Measurements from ENCODE around the gene GALNS. TPM values are rescaled to one million over a fixed set of nuclear protein-coding genes. Genes with fewer than 3 reads are reported as not detected.
A peak's percentile ranks its signal among the peaks of the same experiment; 100 is the strongest.

Gene GALNS
- total and polyA plus RNA-seq, 2 donors (not counting 1 experiment from before 2014, with no cell fraction given): 10.6 to 29.6 TPM

- no peak overlapping the region for H3K4me3 ChIP-seq (replicated peaks in 1 of 4; ENCODE audit: control extremely low read depth in 1 of 4, insufficient read depth in 1 of 4, low read depth in 3 of 4, low read length in 4 of 4)
- H3K27me3 ChIP-seq (ENCODE audit: control insufficient read depth, insufficient read depth, low read length): peaks cover 7% of the 10 kb centered on the region
- H3K4me2 ChIP-seq (ENCODE audit: extremely low read depth, insufficient read depth, low read length): no peak overlapping the region
- H3K4me1 ChIP-seq (ENCODE audit: control insufficient read depth, extremely low read depth, insufficient read depth, low read length): no peaks in the 10 kb centered on the region
- DNase-seq (ENCODE audit: low read depth in 2 of 2): no peak
- H4K20me1 ChIP-seq (ENCODE audit: control insufficient read depth, extremely low read depth, insufficient read depth, low read length): no peaks in the 10 kb centered on the region
- H3K9me3 ChIP-seq (ENCODE audit: control insufficient read depth, insufficient read depth, low read depth, low read length): no peaks in the 10 kb centered on the region
- no peak for TF ChIP-seq CTCF (conservative IDR thresholded peaks at IDR 0.05 in 1 of 2, IDR thresholded peaks at IDR 0.05 in 1 of 2; ENCODE audit: low read depth in 1 of 2, low read length in 2 of 2)
- TF ChIP-seq EZH2 (IDR thresholded peaks at IDR 0.05; ENCODE audit: low read length, missing control alignments): no peak
- no peak overlapping the region for H3K27ac ChIP-seq (ENCODE audit: insufficient read depth, low read length)
- no peaks in the 10 kb centered on the region for H3K36me3 ChIP-seq (ENCODE audit: control insufficient read depth, insufficient read depth, low read length)
- no peak overlapping the region for H3K9ac ChIP-seq (ENCODE audit: insufficient read depth, low read length)
- no peaks in the 10 kb centered on the region for H3K79me2 ChIP-seq (ENCODE audit: control insufficient read depth, insufficient read depth, low read length)
- no peak overlapping the region for H2AFZ ChIP-seq (ENCODE audit: low read length)
Observed at GRCh38 chr16:88902744-88903143, 46.0 kb upstream of the GALNS start.

- Histone ChIP-seq H3K4me1 (ENCODE audit: control insufficient read depth, extremely low read depth, insufficient read depth, low read length) (no peaks in the 10 kb centered on the region), H3K4me2 (ENCODE audit: extremely low read depth, insufficient read depth, low read length) (no peak overlapping the region), H3K9me3 (ENCODE audit: control insufficient read depth, insufficient read depth, low read depth, low read length) (no peaks in the 10 kb centered on the region), H3K4me3 (replicated peaks in 1 of 4; ENCODE audit: control extremely low read depth in 1 of 4, insufficient read depth in 1 of 4, low read depth in 3 of 4, low read length in 4 of 4) (no peak overlapping the region), H2AFZ (ENCODE audit: low read length) (no peak overlapping the region), H3K27me3 (ENCODE audit: control insufficient read depth, insufficient read depth, low read length) (peaks cover 7% of the 10 kb centered on the region), H3K36me3 (ENCODE audit: control insufficient read depth, insufficient read depth, low read length) (no peaks in the 10 kb centered on the region), H3K27ac (ENCODE audit: insufficient read depth, low read length) (no peak overlapping the region), H3K79me2 (ENCODE audit: control insufficient read depth, insufficient read depth, low read length) (no peaks in the 10 kb centered on the region), H4K20me1 (ENCODE audit: control insufficient read depth, extremely low read depth, insufficient read depth, low read length) (no peaks in the 10 kb centered on the region), H3K9ac (ENCODE audit: insufficient read depth, low read length) (no peak overlapping the region)
- DNase-seq (ENCODE audit: low read depth in 2 of 2): no peak
- TF ChIP-seq EZH2 (IDR thresholded peaks at IDR 0.05; ENCODE audit: low read length, missing control alignments) (no peak), CTCF (conservative IDR thresholded peaks at IDR 0.05 in 1 of 2, IDR thresholded peaks at IDR 0.05 in 1 of 2; ENCODE audit: low read depth in 1 of 2, low read length in 2 of 2) (no peak)
Observed at GRCh38 chr16:88901718-88902337, 45.1 kb upstream of the GALNS start.

- Histone ChIP-seq H3K9ac (ENCODE audit: insufficient read depth, low read length) (no peak overlapping the region), H3K27ac (ENCODE audit: insufficient read depth, low read length) (no peak overlapping the region), H3K4me3 (replicated peaks in 1 of 4; ENCODE audit: control extremely low read depth in 1 of 4, insufficient read depth in 1 of 4, low read depth in 3 of 4, low read length in 4 of 4) (no peak overlapping the region), H3K9me3 (ENCODE audit: control insufficient read depth, insufficient read depth, low read depth, low read length) (no peaks in the 10 kb centered on the region), H3K36me3 (ENCODE audit: control insufficient read depth, insufficient read depth, low read length) (no peaks in the 10 kb centered on the region), H2AFZ (ENCODE audit: low read length) (no peak overlapping the region), H3K4me2 (ENCODE audit: extremely low read depth, insufficient read depth, low read length) (no peak overlapping the region), H3K4me1 (ENCODE audit: control insufficient read depth, extremely low read depth, insufficient read depth, low read length) (no peaks in the 10 kb centered on the region), H4K20me1 (ENCODE audit: control insufficient read depth, extremely low read depth, insufficient read depth, low read length) (no peaks in the 10 kb centered on the region), H3K27me3 (ENCODE audit: control insufficient read depth, insufficient read depth, low read length) (peaks cover 7% of the 10 kb centered on the region), H3K79me2 (ENCODE audit: control insufficient read depth, insufficient read depth, low read length) (no peaks in the 10 kb centered on the region)
- peak in 1 of 2 donors; percentile 28 for DNase-seq (ENCODE audit: low read depth in 2 of 2)
- no peak for TF ChIP-seq EZH2 (IDR thresholded peaks at IDR 0.05; ENCODE audit: low read length, missing control alignments)
- no peak for TF ChIP-seq CTCF (conservative IDR thresholded peaks at IDR 0.05 in 1 of 2, IDR thresholded peaks at IDR 0.05 in 1 of 2; ENCODE audit: low read depth in 1 of 2, low read length in 2 of 2)
Observed at GRCh38 chr16:88900662-88901052, 43.9 kb upstream of the GALNS start.
